ENCODE results near the gene CHCHD6.

Gene CHCHD6

GRCh38 chr3:126732281-126733060, 28.4 kb downstream of the CHCHD6 start:
- no peaks in the 10 kb centered on the region for H3F3A ChIP-seq (ENCODE audit: insufficient read depth)
- H3K27ac ChIP-seq (ENCODE audit: low read depth, low read length), result no peak overlapping the region
- no peak for TF ChIP-seq EZH2phosphoT487 (conservative IDR thresholded peaks at IDR 0.05; ENCODE audit: low read length)
- no peak for TF ChIP-seq CTCF (IDR thresholded peaks at IDR 0.05; ENCODE audit: insufficient read depth, low read length, poor library complexity, severe bottlenecking)
- no peaks in the 10 kb centered on the region for H3K27me3 ChIP-seq (ENCODE audit: low read length)
- H3K36me3 ChIP-seq (ENCODE audit: low read length), result no peaks in the 10 kb centered on the region
- no peaks in the 10 kb centered on the region for H3K79me2 ChIP-seq (ENCODE audit: insufficient read depth, low read length)
- no peak overlapping the region for H3K9ac ChIP-seq (ENCODE audit: low read length)
- no peaks in the 10 kb centered on the region for H3K9me2 ChIP-seq (replicated peaks; ENCODE audit: insufficient read depth, low read length)
- H3K4me2 ChIP-seq (ENCODE audit: low read depth, low read length, poor library complexity, severe bottlenecking), result no peak overlapping the region
- H3K9me3 ChIP-seq (ENCODE audit: insufficient read depth, low read length), result no peaks in the 10 kb centered on the region
- no peak overlapping the region for H2AFZ ChIP-seq (ENCODE audit: low read depth, low read length, severe bottlenecking)
- H4K20me1 ChIP-seq (ENCODE audit: low read depth, low read length), result no peaks in the 10 kb centered on the region
- H3K4me3 ChIP-seq (ENCODE audit: insufficient read depth, low read length, poor library complexity, severe bottlenecking), result no peak overlapping the region

DNA sequence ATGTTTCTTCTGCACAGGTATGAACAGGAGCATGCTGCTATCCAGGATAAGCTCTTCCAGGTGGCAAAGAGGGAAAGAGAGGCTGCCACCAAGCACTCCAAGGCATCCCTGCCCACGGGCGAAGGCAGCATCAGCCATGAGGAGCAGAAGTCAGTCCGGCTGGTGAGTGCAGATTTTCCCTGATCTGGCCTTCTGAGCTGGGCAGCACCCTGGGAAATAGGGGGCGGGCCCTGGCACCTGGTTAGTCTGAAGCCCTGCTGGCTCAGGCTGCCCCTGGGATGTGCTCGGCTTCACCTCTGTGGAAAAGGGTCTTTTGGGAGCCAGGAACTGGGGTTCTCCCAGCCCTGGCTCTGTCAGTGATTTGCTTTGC, 29.0 kb downstream of the CHCHD6 start:
- Histone ChIP-seq H3K4me3 (ENCODE audit: insufficient read depth, low read length, poor library complexity, severe bottlenecking) (no peak overlapping the region), H3K4me2 (ENCODE audit: low read depth, low read length, poor library complexity, severe bottlenecking) (no peak overlapping the region), H3K79me2 (ENCODE audit: insufficient read depth, low read length) (no peaks in the 10 kb centered on the region), H3F3A (ENCODE audit: insufficient read depth) (no peaks in the 10 kb centered on the region), H3K27me3 (ENCODE audit: low read length) (no peaks in the 10 kb centered on the region), H2AFZ (ENCODE audit: low read depth, low read length, severe bottlenecking) (no peak overlapping the region), H3K27ac (ENCODE audit: low read depth, low read length) (no peak overlapping the region), H3K36me3 (ENCODE audit: low read length) (no peaks in the 10 kb centered on the region), H3K9ac (ENCODE audit: low read length) (no peak overlapping the region), H4K20me1 (ENCODE audit: low read depth, low read length) (no peaks in the 10 kb centered on the region), H3K9me3 (ENCODE audit: insufficient read depth, low read length) (no peaks in the 10 kb centered on the region), H3K9me2 (replicated peaks; ENCODE audit: insufficient read depth, low read length) (no peaks in the 10 kb centered on the region)
- TF ChIP-seq CTCF (IDR thresholded peaks at IDR 0.05; ENCODE audit: insufficient read depth, low read length, poor library complexity, severe bottlenecking), result no peak
- no peak for TF ChIP-seq EZH2phosphoT487 (conservative IDR thresholded peaks at IDR 0.05; ENCODE audit: low read length)

DNA sequence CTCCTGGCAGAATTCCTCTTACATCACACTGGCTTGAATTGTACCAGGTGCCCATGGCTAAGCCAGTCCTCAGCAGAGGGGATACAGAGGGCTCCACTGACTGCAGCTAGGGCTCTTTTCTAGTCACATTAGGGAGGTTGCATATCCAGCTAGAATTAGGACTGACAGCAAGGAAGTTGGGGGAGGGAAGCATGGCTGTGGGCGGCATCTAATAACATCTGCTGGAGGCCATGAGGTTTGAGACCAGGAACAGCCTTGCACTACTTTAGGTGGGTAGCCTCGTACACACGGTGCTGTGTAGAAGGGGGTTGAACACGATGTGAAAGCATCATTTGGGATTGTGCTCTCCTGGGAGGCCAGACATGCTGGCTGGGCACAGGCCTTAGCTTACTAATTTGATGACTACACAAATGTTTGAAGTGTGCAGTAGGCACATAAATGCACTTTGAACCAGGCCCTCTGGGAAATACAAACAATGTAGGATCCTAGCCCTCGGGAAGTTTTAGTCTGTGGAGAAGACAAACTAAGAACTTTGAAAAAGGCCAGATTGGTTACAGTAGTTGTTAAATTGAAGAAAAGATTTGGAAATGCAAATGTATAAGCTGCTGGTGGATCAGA, 30.2 kb downstream of the CHCHD6 start:
- no peak for TF ChIP-seq EZH2phosphoT487 (conservative IDR thresholded peaks at IDR 0.05; ENCODE audit: low read length)
- TF ChIP-seq CTCF (IDR thresholded peaks at IDR 0.05; ENCODE audit: insufficient read depth, low read length, poor library complexity, severe bottlenecking), result no peak
- H3K27me3 ChIP-seq (ENCODE audit: low read length), result no peaks in the 10 kb centered on the region

More for the DNA sequence above, 30.2 kb downstream of the CHCHD6 start:
- Histone ChIP-seq H3K79me2 (ENCODE audit: insufficient read depth, low read length) (no peaks in the 10 kb centered on the region), H3K4me2 (ENCODE audit: low read depth, low read length, poor library complexity, severe bottlenecking) (no peak overlapping the region), H4K20me1 (ENCODE audit: low read depth, low read length) (no peaks in the 10 kb centered on the region), H2AFZ (ENCODE audit: low read depth, low read length, severe bottlenecking) (no peak overlapping the region), H3F3A (ENCODE audit: insufficient read depth) (no peaks in the 10 kb centered on the region), H3K9ac (ENCODE audit: low read length) (no peak overlapping the region), H3K36me3 (ENCODE audit: low read length) (no peaks in the 10 kb centered on the region), H3K4me3 (ENCODE audit: insufficient read depth, low read length, poor library complexity, severe bottlenecking) (no peak overlapping the region), H3K9me2 (replicated peaks; ENCODE audit: insufficient read depth, low read length) (no peaks in the 10 kb centered on the region), H3K9me3 (ENCODE audit: insufficient read depth, low read length) (no peaks in the 10 kb centered on the region), H3K27ac (ENCODE audit: low read depth, low read length) (no peak overlapping the region)
